NCI-H345 treated with DMSO at 0.1 percent for 48 hours (cell line): ENCODE results near the gene SAPCD1.

ENCODE experiments used
- DNase-seq: peaks from one replicate; lab custom pipeline; 2025; ENCODE audit not compliant: unreplicated experiment; lab: John Stamatoyannopoulos, UW

The SAPCD1 gene

GRCh38 chr6:31749301-31750036 is 13.0 kb upstream of the SAPCD1 start:
- DNase-seq: no peak

- DNase-seq: no peak
These were observed 11.9 kb upstream of the SAPCD1 start for GRCh38 chr6:31750411-31751022.

GRCh38 chr6:31752739-31753319 is 9.6 kb upstream of the SAPCD1 start:
- DNase-seq: no peak

- DNase-seq: no peak
These were observed 4.2 kb upstream of the SAPCD1 start for GRCh38 chr6:31758281-31758680.

GRCh38 chr6:31760790-31761189 is 1.7 kb upstream of the SAPCD1 start:
- no peak for DNase-seq

GRCh38 chr6:31761343-31761742 is 1.1 kb upstream of the SAPCD1 start:
- no peak for DNase-seq

- DNase-seq: no peak
These were observed 592 bp downstream of the SAPCD1 start for GRCh38 chr6:31762878-31763618.

GRCh38 chr6:31763619-31763940 is 1.1 kb downstream of the SAPCD1 start:
- DNase-seq: no peak

- DNase-seq: no peak
These were observed 1.7 kb downstream of the SAPCD1 start for GRCh38 chr6:31764198-31764597.

- no peak for DNase-seq
These were observed 3.1 kb downstream of the SAPCD1 start for GRCh38 chr6:31765559-31765909.

GRCh38 chr6:31765910-31766794 is 3.7 kb downstream of the SAPCD1 start:
- DNase-seq: no peak

- no peak for DNase-seq
These were observed 4.7 kb downstream of the SAPCD1 start for GRCh38 chr6:31767096-31767645.

GRCh38 chr6:31768363-31769257 is 6.2 kb downstream of the SAPCD1 start:
- DNase-seq: no peak

- DNase-seq: peak; percentile 8
These were observed 7.4 kb downstream of the SAPCD1 start for GRCh38 chr6:31769684-31770371.

- DNase-seq: no peak
These were observed 8.4 kb downstream of the SAPCD1 start for GRCh38 chr6:31770860-31771259.

GRCh38 chr6:31771992-31772358 is 9.5 kb downstream of the SAPCD1 start:
- DNase-seq: no peak

GRCh38 chr6:31775184-31775583 is 12.7 kb downstream of the SAPCD1 start:
- DNase-seq: no peak

- no peak for DNase-seq
These were observed 13.4 kb downstream of the SAPCD1 start for GRCh38 chr6:31775633-31776484.
